ENCODE data around the gene FASTKD3. TPM values are rescaled to one million over a fixed set of nuclear protein-coding genes. Genes with fewer than 3 reads are reported as not detected.
"Not testable (repeated sequence)": the region's sequence is repeated elsewhere in the genome, so short reads cannot be mapped to it uniquely, and the experiment has no call there.

FASTKD3 gene, protein sequence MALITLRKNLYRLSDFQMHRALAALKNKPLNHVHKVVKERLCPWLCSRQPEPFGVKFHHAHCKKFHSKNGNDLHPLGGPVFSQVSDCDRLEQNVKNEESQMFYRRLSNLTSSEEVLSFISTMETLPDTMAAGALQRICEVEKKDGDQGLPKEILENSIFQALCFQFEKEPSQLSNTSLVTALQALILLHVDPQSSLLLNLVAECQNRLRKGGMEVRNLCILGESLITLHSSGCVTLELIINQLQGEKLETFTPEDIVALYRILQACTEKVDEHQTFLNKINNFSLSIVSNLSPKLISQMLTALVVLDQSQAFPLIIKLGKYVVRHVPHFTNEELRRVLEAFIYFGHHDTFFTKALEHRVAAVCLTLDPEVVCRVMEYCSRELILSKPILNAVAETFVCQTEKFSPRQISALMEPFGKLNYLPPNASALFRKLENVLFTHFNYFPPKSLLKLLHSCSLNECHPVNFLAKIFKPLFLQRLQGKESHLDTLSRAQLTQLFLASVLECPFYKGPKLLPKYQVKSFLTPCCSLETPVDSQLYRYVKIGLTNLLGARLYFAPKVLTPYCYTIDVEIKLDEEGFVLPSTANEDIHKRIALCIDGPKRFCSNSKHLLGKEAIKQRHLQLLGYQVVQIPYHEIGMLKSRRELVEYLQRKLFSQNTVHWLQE
- total RNA-seq = 1 to 10 TPM; 5.7 to 7.6 TPM
- long read RNA-seq, donor 1, partial matches to known transcripts = 1 of 2 reads
- long read RNA-seq, donor 1, other reads (novel, unspliced or antisense) = 0 of 2 reads
- long read RNA-seq, donor 2, partial matches to known transcripts = 1 of 3 reads
- long read RNA-seq, donor 2, other reads (novel, unspliced or antisense) = 0 of 3 reads

DNA sequence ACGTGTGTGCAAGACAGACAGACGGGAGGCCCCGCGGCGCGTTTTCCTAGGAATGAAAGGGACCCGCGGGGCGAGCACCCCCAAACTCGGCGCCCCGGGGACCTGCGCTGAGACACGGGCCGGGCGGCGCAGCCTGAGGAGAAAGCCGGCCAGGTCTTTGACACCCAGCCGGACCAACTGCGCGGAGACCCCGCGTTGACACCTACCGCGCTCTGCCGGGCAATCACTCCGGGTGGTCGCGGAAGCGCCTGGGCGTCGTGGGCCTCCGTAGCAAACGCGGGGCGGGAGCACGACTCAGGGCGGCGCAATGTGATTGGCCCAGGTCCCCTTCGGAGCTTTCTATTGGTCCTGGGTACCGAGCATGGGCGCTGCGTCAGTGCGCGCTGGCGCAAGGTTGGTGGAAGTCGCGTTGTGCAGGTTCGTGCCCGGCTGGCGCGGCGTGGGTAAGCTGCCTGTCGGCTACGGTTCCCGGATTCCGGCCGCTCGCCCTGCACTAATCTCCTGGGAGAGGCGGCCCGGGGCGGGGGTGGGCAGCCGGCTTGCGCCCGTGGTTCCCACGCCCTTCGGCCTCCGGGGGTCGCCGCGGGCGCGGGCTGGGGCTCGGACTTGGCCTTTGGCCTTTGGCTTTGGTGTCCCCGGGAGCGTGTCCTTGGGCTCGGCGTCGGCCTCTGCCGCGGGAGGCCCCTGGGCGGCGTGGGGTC is at the start of gene FASTKD3, which contains the start of gene MTRR:
TSS of gene FASTKD3 (minus strand) at position 259 of the 701 bp plus-strand sequence. CDS start 948 bp downstream, outside the sequence.
TSS of gene MTRR (plus strand) at position 376 of the 701 bp plus-strand sequence. CDS start 1,647 bp downstream, outside the sequence.
- DNase-seq (ENCODE audit: low spot score) = peak; percentile 98
- intact Hi-C loops (cut with DNase I) = no loop called here

DNA sequence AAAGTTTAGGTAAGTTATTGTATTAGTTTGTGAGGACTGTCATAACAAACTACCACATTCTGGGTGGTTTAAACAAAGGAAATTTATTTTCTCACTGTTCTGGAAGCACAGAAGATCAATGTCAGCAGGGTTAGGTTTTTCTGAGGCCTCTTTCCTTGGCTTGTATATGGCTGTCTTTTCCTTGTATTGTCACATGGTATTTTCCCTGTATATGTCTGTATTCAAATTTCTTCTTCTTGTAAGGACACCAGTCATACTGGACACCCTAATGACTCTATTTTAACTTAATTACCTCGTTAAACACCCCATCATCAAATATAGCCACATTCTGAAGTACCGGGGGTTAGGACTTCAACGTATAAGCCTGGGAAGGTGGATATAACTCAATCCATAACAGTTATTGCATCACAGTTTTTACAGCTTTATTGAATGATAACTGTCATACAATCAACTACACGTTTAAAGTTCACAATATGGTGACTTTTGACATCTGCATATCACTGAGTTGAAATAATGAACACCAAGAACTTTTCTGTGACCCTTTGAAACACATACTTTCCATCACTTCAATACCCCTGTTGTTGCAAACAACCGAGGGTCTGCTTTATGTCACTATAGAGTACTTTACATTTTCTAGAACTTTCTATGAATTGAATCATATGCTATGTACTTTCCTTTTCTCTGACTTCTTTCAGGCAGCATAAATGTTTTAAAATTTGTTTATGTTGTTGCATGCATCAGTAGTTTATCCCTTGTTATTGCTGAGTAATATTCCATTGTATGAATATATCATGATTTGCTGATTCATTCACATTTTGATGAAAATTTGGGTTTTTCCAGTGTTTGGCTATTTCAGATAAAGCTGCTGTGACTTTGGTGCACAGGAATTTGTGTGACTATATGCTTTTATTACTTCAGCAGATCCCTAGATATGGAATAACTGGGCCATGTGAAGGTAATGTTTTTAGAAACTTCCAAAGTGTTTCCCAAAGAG is 48.6 kb upstream of the FASTKD3 start:
- DNase-seq (ENCODE audit: low spot score) = no peak
- intact Hi-C loops (cut with DNase I) = no loop called here

DNA sequence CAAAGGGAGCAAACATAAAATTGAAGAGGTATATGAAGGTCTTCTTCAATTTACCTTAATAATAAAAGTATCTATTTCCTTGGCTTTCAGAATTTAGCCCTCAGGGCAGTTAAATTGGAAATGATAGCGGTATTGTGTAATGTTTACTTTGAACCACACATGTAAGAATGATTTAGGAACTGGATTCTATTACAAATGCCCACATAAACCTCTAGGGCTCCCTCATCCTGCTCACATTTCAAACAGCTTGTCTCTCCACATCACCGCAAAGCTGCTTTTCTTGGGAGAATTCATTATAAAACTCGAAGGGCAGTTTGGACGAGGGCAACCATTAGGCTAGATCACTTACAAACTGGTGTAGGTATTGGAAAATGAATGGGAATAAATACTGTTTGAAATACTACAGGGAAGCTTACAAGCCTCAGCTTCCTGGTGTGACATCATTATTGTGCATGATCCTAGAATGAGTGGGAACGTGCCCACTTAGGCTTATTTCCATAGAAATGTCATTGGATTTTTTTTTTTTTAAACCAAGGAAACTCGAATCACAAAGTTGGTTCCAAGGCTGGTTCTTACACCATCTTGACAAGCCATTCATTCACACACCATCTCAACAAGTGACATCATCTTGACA is 47.5 kb upstream of the FASTKD3 start:
- DNase-seq (ENCODE audit: low spot score) = no peak
- intact Hi-C loops (cut with DNase I) = no loop called here

DNA sequence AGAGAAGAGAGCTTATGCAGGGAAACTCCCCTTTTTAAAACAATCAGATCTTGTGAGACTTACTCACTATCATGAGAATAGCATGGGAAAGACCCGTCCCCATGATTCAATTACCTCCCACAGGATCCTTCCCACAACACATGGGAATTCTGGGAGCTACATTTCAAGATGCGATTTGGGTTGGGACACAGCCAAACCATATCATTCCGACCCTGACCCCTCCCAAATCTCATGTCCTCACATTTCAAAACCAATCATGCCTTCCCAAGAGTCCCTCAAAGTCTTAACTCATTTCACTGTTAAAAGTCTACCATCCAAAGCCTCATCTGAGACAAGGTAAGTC is 42.6 kb upstream of the FASTKD3 start:
- DNase-seq (ENCODE audit: low spot score); intact Hi-C loops (cut with DNase I): not testable (repeated sequence)

DNA sequence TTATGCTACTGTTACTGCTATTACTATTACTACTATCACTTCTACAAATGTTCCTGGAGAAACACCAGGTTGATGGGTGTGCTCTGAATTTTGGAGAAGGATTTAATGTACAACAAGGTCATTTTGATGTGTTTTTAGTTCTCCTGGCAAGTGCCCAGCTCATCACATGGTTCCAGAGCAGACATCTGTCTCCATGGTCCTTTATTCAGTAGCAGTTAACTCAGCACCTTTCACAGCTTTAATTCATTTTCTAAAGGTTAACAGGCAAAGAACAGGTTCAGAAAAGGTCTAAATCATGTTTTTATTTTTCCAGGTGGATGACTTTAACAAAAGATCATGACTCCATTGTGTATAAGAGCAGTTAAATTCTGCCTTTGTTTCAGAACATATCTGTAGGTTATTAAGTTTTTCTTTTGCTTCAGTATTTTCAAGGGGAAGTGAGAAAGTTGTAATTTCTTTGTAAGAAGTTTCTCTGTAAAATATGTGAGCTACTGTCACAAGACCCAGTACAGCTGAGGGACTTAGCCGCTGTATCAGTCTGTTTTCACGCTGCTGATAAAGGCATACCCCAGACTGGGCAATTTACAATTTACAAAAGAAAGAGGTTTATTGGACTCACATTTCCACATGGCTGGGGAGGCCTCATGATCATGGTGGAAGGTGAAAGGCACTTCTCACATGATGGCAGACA is 42.1 kb upstream of the FASTKD3 start:
- intact Hi-C loops (cut with DNase I) = no loop called here
- no peak for DNase-seq (ENCODE audit: low spot score)

DNA sequence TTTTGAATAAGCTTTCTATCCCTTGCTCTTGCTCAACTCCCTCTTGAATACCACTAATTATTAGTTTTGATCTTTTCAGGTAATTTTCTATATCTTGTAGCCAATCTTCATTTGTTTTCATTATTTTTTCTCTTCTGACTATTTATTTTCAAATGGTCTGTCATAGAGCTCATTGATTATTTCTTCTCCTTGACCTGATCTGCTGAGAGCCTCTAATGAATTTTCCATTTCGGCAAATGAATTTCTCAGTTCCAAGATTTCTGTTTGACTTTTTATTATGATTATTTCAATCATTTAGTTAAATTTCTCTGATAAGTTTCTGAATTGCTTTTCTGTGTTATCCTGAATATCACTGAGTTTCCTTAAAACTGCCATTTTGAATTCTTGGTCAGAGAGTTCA is 39.5 kb upstream of the FASTKD3 start:
- intact Hi-C loops (cut with DNase I) = no loop called here
- DNase-seq (ENCODE audit: low spot score) = no peak

DNA sequence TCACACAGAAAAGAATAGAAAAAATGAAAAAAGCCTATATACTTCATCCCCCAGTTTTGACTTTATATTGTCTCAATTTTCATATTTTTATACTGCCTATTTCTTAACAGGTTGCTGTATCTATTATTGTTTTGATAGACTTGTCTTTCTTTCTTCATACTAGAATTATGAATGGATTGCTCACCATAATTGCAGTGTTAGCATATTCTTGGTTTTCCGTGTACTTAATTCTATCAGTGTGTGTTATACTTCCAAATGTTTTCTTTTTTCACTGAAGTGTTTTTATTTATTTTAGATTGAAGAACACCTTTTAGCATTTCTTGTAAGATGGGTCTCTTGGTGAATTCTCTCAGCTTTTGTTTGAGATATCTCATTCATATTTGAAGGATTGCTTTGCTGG is 38.8 kb upstream of the FASTKD3 start:
- intact Hi-C loops (cut with DNase I) = no loop called here
- no peak for DNase-seq (ENCODE audit: low spot score)

DNA sequence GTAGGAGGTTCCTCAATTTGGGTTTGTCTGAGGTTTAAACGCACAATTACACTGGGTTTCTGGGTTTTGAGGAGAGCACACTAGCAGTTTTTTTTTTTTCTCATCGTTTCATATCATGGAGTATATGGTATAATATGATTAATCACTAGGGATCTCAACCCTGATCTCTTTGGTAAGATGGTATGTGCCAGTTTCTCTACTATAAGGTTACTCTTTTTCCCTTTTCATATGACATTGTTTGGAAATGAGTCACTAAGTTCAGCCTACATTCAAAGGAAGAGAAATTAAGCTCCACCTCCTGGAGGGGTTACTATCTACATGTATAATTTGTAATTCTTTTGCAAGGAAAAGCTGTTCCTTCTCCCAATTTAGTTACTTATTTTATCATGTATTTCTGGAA is 35.3 kb upstream of the FASTKD3 start:
- no peak for DNase-seq (ENCODE audit: low spot score)
- intact Hi-C loops (cut with DNase I) = no loop called here

DNA sequence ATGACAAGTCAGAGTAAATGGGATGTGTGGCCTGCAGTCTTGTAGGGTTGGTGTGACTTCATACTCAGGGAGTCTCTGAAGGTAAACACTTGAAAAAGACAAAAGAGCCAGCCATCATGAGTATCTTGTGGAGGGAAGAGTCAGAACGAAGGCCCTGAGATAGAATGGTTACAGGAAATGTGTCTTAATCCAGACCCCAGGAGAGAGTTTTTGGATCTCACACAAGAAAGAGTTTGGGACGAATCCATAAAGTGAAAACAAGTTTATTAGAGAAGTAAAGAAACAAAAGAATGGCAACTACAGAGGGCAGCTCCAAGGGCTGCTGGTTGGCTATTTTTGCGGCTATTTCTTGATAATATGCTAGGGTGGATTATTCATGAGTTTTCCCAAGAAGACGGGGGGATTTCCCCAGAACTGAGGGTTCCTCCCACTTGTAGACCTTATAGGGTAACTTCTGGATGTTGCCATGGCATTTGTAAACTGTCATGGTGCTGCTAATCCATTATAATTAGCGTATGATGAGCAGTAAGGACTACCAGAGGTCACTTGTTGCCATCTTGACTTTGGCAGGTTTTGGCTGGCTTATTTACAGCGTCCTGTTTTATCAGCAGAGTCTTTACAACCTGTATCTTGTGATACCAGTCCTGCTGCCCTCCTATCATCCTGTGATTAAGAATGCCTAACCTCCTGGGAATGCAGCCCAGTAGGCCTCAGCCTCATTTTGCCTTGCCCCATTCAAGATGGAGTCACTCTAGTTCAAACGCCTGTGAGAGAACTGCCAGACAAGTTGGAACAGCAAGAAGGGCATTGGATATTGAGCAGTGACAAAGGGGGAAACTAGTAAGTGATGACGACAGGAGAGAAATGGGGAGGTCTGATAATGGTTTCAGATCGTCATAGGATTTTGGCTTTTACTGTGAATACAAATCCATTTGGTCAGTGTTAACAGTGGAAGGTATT is 34.1 kb upstream of the FASTKD3 start:
- no peak for DNase-seq (ENCODE audit: low spot score)
- intact Hi-C loops (cut with DNase I) = no loop called here

DNA sequence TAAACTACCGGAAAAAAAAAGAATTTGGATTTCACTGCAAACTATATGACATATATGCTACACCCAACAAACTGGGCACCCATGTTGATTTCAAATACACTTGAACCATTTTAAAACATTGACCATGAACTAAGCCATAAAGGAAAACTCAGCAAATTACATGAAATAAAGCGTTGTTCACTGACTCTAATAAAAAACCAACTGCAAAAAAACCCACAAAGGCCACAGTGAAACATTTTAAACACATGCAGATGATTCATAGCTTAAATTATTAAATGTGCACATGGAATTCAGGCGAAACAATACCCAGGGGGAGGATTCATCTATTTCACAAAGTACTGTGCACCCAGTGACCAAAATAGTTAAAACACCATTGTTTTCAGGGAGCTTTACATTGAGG is 33.4 kb upstream of the FASTKD3 start:
- no peak for DNase-seq (ENCODE audit: low spot score)
- intact Hi-C loops (cut with DNase I) = no loop called here

DNA sequence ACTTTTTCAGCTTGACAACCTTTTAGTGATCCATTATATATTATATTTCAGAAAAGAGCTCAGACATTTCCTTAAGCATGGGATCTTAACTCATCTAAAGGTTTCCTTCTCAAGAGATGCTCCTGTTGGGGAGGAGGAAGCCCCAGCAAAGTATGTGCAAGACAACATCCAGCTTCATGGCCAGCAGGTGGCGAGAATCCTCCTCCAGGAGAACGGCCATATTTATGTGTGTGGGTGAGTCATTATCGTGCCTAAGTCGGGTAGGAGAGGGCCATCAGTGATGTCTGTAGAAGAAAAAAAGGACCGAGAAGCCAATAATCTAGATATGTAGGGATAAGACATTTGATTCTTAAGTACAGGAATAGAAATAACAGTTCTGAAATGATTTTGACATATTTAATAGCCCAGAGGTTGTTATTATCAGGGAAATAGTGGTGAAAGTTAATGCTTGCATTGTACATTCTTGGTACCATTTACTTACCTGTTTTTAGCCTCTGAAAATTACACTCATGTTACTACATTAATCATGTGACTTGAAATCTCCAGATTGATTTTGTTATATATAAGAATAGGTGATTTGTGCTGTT is 28.3 kb upstream of the FASTKD3 start:
- intact Hi-C loops (cut with DNase I) = no loop called here

DNA sequence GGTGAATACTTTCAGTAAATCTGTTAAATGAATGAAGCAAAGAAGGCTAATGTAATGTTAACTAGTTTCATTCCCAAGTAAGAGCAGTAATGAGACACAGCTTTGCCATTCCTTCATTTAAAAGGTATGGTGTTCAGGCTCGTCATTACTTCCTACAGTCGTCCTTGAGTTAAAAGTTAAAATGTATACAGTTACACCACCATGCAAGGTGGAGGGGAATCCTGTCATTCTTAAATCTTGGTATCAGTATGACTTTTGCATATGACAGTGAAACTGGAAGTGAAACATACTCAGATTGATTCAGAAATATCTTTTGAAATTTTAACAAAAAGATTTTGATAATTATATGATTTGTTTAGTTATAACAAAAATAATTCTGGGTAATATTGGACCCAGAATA is 26.0 kb upstream of the FASTKD3 start:
- no peak for DNase-seq (ENCODE audit: low spot score)
- intact Hi-C loops (cut with DNase I) = no loop called here

More for the DNA sequence above, 28.3 kb upstream of the FASTKD3 start:
- no peak for DNase-seq (ENCODE audit: low spot score)

DNA sequence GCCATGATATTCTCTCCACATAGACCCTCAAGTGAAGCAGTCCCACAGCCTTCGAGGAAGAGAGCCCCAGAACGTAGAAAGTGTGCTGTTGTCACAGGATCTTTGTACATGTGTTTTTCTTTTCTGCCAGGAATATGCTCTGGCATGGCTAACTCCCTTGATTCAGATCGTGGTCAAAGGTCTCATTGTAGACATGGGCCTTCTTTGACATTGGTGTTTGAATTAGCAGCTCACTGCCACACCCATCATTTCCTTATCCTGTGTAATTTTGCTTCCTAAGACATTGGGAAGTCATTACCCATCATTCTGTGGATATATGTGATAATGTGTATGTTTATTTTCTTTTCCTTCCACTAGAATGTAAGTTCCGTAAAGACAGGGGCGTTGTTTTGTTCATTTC is 25.6 kb upstream of the FASTKD3 start:
- intact Hi-C loops (cut with DNase I) = no loop called here

DNA sequence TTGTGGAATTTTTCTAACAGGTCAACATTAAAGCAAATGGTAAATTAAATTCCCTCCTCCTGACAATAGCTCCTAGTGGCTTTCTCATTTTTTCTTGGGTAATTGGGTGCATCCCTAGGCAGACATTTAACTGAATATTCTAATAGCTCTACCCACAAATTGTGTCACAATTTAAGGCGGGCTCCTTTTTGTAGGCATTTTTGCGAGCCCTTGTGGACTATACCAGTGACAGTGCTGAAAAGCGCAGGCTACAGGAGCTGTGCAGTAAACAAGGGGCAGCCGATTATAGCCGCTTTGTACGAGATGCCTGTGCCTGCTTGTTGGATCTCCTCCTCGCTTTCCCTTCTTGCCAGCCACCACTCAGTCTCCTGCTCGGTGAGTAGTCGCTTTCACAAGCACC is 20.1 kb upstream of the FASTKD3 start:
- intact Hi-C loops (cut with DNase I) = no loop called here
- DNase-seq (ENCODE audit: low spot score) = no peak

More for the DNA sequence above, 25.6 kb upstream of the FASTKD3 start:
- DNase-seq (ENCODE audit: low spot score) = no peak

DNA sequence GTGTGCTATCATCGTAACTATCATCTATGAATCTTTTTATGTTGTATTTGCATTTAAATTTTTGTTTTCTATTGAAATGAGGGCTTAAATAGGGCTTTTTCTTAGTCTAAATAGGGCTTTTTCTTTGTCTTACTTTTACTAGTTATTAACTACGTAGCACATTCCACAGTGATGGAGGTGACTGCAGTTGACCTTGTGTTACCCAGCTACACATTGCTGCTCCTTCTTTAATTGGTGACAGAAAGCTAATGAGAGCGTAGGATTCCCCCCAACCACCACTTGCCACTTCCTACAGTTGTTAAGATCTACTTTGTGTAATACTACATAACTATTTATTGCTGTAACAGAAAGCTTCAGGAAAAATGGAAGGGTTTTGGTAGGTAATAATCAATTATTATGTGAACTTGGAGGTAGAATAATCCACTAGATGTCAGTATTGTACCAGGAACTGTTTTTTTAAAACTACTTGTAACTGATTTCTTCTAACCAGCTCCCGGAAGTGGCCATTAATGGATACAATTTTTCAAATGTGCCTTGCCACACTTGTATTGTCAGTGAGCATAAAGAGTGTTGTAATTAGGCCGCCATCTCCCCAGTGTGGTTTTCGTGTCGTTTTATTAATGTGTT is 18.1 kb upstream of the FASTKD3 start:
- DNase-seq (ENCODE audit: low spot score) = no peak
- intact Hi-C loops (cut with DNase I) = no loop called here

Measured in posterior vena cava (tissue), 2 donors.